ENCODE results near the gene UQCC2. TPM values are rescaled to one million over a fixed set of nuclear protein-coding genes. Genes with fewer than 3 reads are reported as not detected.

Gene UQCC2
- total and polyA plus RNA-seq, 4 donors: 14.7 to 48.2 (median 21.8) TPM

- intact Hi-C loops (cut with DNase I): no loop called here
- Histone ChIP-seq H3K27ac (ENCODE audit: low read depth in 1 of 2, low read length in 2 of 2) (no peak overlapping the region), H3K9me3 (ENCODE audit: control insufficient read depth, low read length) (no peaks in the 10 kb centered on the region), H3K4me3 (ENCODE audit: low read length in 2 of 2) (no peak overlapping the region), H3K4me1 (ENCODE audit: control insufficient read depth in 1 of 2, insufficient read depth in 2 of 2, low read length in 2 of 2) (no peaks in the 10 kb centered on the region), H3K27me3 (ENCODE audit: control insufficient read depth in 1 of 2, insufficient read depth in 2 of 2, low read length in 1 of 2) (no peaks in the 10 kb centered on the region), H3K36me3 (ENCODE audit: control insufficient read depth in 1 of 2, insufficient read depth in 2 of 2, low read length in 1 of 2) (no peaks in the 10 kb centered on the region)
- 91 to 93% methylated on average over 20 of the region's 20 CpGs for WGBS, 2 donors
- ATAC-seq (ENCODE audit: low FRiP score) (no peak), DNase-seq (no peak)
These were observed 23.5 kb downstream of the UQCC2 start for GRCh38 chr6:33688006-33688405.

GRCh38 chr6:33686981-33687975 is 24.2 kb downstream of the UQCC2 start:
- Histone ChIP-seq H3K4me1 (ENCODE audit: control insufficient read depth in 1 of 2, insufficient read depth in 2 of 2, low read length in 2 of 2) (no peaks in the 10 kb centered on the region), H3K36me3 (ENCODE audit: control insufficient read depth in 1 of 2, insufficient read depth in 2 of 2, low read length in 1 of 2) (no peaks in the 10 kb centered on the region), H3K27me3 (ENCODE audit: control insufficient read depth in 1 of 2, insufficient read depth in 2 of 2, low read length in 1 of 2) (no peaks in the 10 kb centered on the region), H3K9me3 (ENCODE audit: control insufficient read depth, low read length) (no peaks in the 10 kb centered on the region), H3K27ac (ENCODE audit: low read depth in 1 of 2, low read length in 2 of 2) (no peak overlapping the region), H3K4me3 (ENCODE audit: low read length in 2 of 2) (no peak overlapping the region)
- intact Hi-C loops (cut with DNase I): no loop called here
- 88 to 91% methylated on average over 27 of the region's 27 CpGs for WGBS, 2 donors
- no peak for DNase-seq
- no peak for ATAC-seq (ENCODE audit: low FRiP score)

GRCh38 chr6:33686225-33686924 is 25.1 kb downstream of the UQCC2 start:
- Histone ChIP-seq H3K4me1 (ENCODE audit: control insufficient read depth in 1 of 2, insufficient read depth in 2 of 2, low read length in 2 of 2) (no peaks in the 10 kb centered on the region), H3K36me3 (ENCODE audit: control insufficient read depth in 1 of 2, insufficient read depth in 2 of 2, low read length in 1 of 2) (no peaks in the 10 kb centered on the region), H3K27me3 (ENCODE audit: control insufficient read depth in 1 of 2, insufficient read depth in 2 of 2, low read length in 1 of 2) (no peaks in the 10 kb centered on the region), H3K27ac (ENCODE audit: low read depth in 1 of 2, low read length in 2 of 2) (no peak overlapping the region), H3K4me3 (ENCODE audit: low read length in 2 of 2) (no peak overlapping the region), H3K9me3 (ENCODE audit: control insufficient read depth, low read length) (no peaks in the 10 kb centered on the region)
- DNase-seq: no peak
- 68 to 76% methylated on average over 6 of the region's 6 CpGs for WGBS, 2 donors
- intact Hi-C loops (cut with DNase I): no loop called here
- ATAC-seq (ENCODE audit: low FRiP score): no peak

GRCh38 chr6:33685411-33686224 is 25.9 kb downstream of the UQCC2 start:
- intact Hi-C loops (cut with DNase I): no loop called here
- Histone ChIP-seq H3K36me3 (ENCODE audit: control insufficient read depth in 1 of 2, insufficient read depth in 2 of 2, low read length in 1 of 2) (no peaks in the 10 kb centered on the region), H3K4me3 (ENCODE audit: low read length in 2 of 2) (no peak overlapping the region), H3K4me1 (ENCODE audit: control insufficient read depth in 1 of 2, insufficient read depth in 2 of 2, low read length in 2 of 2) (no peaks in the 10 kb centered on the region), H3K9me3 (ENCODE audit: control insufficient read depth, low read length) (no peaks in the 10 kb centered on the region), H3K27ac (ENCODE audit: low read depth in 1 of 2, low read length in 2 of 2) (no peak overlapping the region), H3K27me3 (ENCODE audit: control insufficient read depth in 1 of 2, insufficient read depth in 2 of 2, low read length in 1 of 2) (no peaks in the 10 kb centered on the region)
- DNase-seq (no peak), ATAC-seq (ENCODE audit: low FRiP score) (no peak)
- 87 to 90% methylated on average over 38 of the region's 38 CpGs for WGBS, 2 donors

GRCh38 chr6:33684983-33685382 is 26.5 kb downstream of the UQCC2 start:
- H3K4me3 ChIP-seq (ENCODE audit: low read length in 2 of 2): no peak overlapping the region
- no peaks in the 10 kb centered on the region for H3K9me3 ChIP-seq (ENCODE audit: control insufficient read depth, low read length)
- H3K4me1 ChIP-seq (ENCODE audit: control insufficient read depth in 1 of 2, insufficient read depth in 2 of 2, low read length in 2 of 2): no peaks in the 10 kb centered on the region
- WGBS, 2 donors: 95 to 97% methylated on average over 3 to 7 of the region's 7 CpGs
- H3K27me3 ChIP-seq (ENCODE audit: control insufficient read depth in 1 of 2, insufficient read depth in 2 of 2, low read length in 1 of 2): no peaks in the 10 kb centered on the region
- DNase-seq (no peak), ATAC-seq (ENCODE audit: low FRiP score) (no peak)
- no peaks in the 10 kb centered on the region for H3K36me3 ChIP-seq (ENCODE audit: control insufficient read depth in 1 of 2, insufficient read depth in 2 of 2, low read length in 1 of 2)
- H3K27ac ChIP-seq (ENCODE audit: low read depth in 1 of 2, low read length in 2 of 2): no peak overlapping the region
- intact Hi-C loops (cut with DNase I): no loop called here

GRCh38 chr6:33684428-33684896 is 27.0 kb downstream of the UQCC2 start:
- H3K9me3 ChIP-seq (ENCODE audit: control insufficient read depth, low read length): no peaks in the 10 kb centered on the region
- no peak overlapping the region for H3K27ac ChIP-seq (ENCODE audit: low read depth in 1 of 2, low read length in 2 of 2)
- no peaks in the 10 kb centered on the region for H3K4me1 ChIP-seq (ENCODE audit: control insufficient read depth in 1 of 2, insufficient read depth in 2 of 2, low read length in 2 of 2)
- no peaks in the 10 kb centered on the region for H3K27me3 ChIP-seq (ENCODE audit: control insufficient read depth in 1 of 2, insufficient read depth in 2 of 2, low read length in 1 of 2)
- ATAC-seq (ENCODE audit: low FRiP score): no peak
- no peaks in the 10 kb centered on the region for H3K36me3 ChIP-seq (ENCODE audit: control insufficient read depth in 1 of 2, insufficient read depth in 2 of 2, low read length in 1 of 2)
- intact Hi-C loops (cut with DNase I): no loop called here
- WGBS, 2 donors: 94% methylated on average over 15 to 16 of the region's 16 CpGs
- DNase-seq: no peak
- H3K4me3 ChIP-seq (ENCODE audit: low read length in 2 of 2): no peak overlapping the region

- H3K27me3 ChIP-seq (ENCODE audit: control insufficient read depth in 1 of 2, insufficient read depth in 2 of 2, low read length in 1 of 2): no peaks in the 10 kb centered on the region
- DNase-seq: no peak
- no peaks in the 10 kb centered on the region for H3K4me1 ChIP-seq (ENCODE audit: control insufficient read depth in 1 of 2, insufficient read depth in 2 of 2, low read length in 2 of 2)
- no peak for ATAC-seq (ENCODE audit: low FRiP score)
- no peaks in the 10 kb centered on the region for H3K9me3 ChIP-seq (ENCODE audit: control insufficient read depth, low read length)
- no peak overlapping the region for H3K27ac ChIP-seq (ENCODE audit: low read depth in 1 of 2, low read length in 2 of 2)
- intact Hi-C loops (cut with DNase I): no loop called here
- WGBS, 2 donors: 87 to 88% methylated on average over 18 to 19 of the region's 19 CpGs
- no peaks in the 10 kb centered on the region for H3K36me3 ChIP-seq (ENCODE audit: control insufficient read depth in 1 of 2, insufficient read depth in 2 of 2, low read length in 1 of 2)
- H3K4me3 ChIP-seq (ENCODE audit: low read length in 2 of 2): no peak overlapping the region
These were observed 27.7 kb downstream of the UQCC2 start for GRCh38 chr6:33683576-33684427.

All from aorta (tissue), 5 donors.